ENCODE data around the gene RTN4R.

DNA sequence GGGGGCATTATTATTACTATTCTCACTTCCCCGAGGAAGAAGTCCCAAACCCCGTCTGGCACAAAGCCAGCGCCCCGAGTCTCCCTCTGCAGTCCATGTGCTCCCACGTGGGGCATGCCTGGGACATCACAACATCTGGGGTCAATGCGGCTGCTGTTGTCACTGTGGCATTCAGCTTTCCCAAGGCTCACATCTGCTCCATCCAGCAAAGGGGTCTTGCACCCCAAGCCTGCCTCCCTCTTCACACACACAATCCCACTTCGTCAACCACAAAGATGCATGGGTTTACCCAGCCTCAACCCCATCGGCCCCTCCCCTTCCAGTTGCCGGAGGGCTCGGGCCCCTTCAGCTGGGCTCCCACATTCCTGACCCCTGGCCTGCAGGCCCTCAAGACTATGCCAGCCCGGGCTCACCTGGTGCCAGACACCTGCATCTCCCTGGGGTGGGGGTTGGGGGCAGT, 23.5 kb upstream of the RTN4R start:
- TF ChIP-seq, protein P1, sequence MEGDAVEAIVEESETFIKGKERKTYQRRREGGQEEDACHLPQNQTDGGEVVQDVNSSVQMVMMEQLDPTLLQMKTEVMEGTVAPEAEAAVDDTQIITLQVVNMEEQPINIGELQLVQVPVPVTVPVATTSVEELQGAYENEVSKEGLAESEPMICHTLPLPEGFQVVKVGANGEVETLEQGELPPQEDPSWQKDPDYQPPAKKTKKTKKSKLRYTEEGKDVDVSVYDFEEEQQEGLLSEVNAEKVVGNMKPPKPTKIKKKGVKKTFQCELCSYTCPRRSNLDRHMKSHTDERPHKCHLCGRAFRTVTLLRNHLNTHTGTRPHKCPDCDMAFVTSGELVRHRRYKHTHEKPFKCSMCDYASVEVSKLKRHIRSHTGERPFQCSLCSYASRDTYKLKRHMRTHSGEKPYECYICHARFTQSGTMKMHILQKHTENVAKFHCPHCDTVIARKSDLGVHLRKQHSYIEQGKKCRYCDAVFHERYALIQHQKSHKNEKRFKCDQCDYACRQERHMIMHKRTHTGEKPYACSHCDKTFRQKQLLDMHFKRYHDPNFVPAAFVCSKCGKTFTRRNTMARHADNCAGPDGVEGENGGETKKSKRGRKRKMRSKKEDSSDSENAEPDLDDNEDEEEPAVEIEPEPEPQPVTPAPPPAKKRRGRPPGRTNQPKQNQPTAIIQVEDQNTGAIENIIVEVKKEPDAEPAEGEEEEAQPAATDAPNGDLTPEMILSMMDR (IDR thresholded peaks at IDR 0.05; ENCODE audit: low read depth, low read length), result no peak
- TF ChIP-seq, protein P2, sequence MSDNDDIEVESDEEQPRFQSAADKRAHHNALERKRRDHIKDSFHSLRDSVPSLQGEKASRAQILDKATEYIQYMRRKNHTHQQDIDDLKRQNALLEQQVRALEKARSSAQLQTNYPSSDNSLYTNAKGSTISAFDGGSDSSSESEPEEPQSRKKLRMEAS (IDR thresholded peaks at IDR 0.05; ENCODE audit: low read depth, low read length), result no peak
- TF ChIP-seq POLR2A (IDR thresholded peaks at IDR 0.05; ENCODE audit: extremely low read depth, insufficient read length), result no peak

All from NB4 (cell line).